ENCODE measurements around the gene ADGRB3.

- no peak for TF ChIP-seq EP300 (IDR thresholded peaks at IDR 0.05; ENCODE audit: borderline replicate concordance)
- no peak for TF ChIP-seq USF1 (IDR thresholded peaks at IDR 0.05)
- no peak for TF ChIP-seq EGR1 (IDR thresholded peaks at IDR 0.05)
- TF ChIP-seq NFIC (IDR thresholded peaks at IDR 0.05), result no peak
- TF ChIP-seq CREB1 (IDR thresholded peaks at IDR 0.05; ENCODE audit: low read depth), result no peak
- no peak for TF ChIP-seq CEBPB (IDR thresholded peaks at IDR 0.05)
- no peak for TF ChIP-seq REST (IDR thresholded peaks at IDR 0.05; ENCODE audit: low read depth)
- TF ChIP-seq TAF1 (IDR thresholded peaks at IDR 0.05; ENCODE audit: low read depth), result no peak
- TF ChIP-seq RAD21 (IDR thresholded peaks at IDR 0.05; ENCODE audit: low read depth), result no peak
- TF ChIP-seq YY1 (IDR thresholded peaks at IDR 0.05; ENCODE audit: low read depth), result no peak
- no peak for TF ChIP-seq MAX (IDR thresholded peaks at IDR 0.05)
- TF ChIP-seq ZBTB7A (IDR thresholded peaks at IDR 0.05; ENCODE audit: low read depth), result no peak
Observed at GRCh38 chr6:69303382-69303781, 668.3 kb downstream of the ADGRB3 start.

Data from Ishikawa (cell line).